HG03442 (cell line): Measurements from ENCODE around the gene CP.

ENCODE experiments used
- ATAC-seq: cut with Tn5 transposase; IDR thresholded peaks from one replicate; pipeline ENCODE4 v1.9.1; 2021; ENCODE audit warnings: mild to moderate bottlenecking, moderate library complexity; ENCODE audit not compliant: unreplicated experiment

The CP gene

GRCh38 chr3:149186721-149187120 lies 34.9 kb downstream of the CP start:
- ATAC-seq: no peak

- no peak for ATAC-seq
Measured at GRCh38 chr3:149186219-149186618, 35.4 kb downstream of the CP start.

GRCh38 chr3:149181182-149181581 lies 40.4 kb downstream of the CP start:
- no peak for ATAC-seq

- ATAC-seq: no peak
Measured at GRCh38 chr3:149180057-149180573, 41.5 kb downstream of the CP start.

DNA sequence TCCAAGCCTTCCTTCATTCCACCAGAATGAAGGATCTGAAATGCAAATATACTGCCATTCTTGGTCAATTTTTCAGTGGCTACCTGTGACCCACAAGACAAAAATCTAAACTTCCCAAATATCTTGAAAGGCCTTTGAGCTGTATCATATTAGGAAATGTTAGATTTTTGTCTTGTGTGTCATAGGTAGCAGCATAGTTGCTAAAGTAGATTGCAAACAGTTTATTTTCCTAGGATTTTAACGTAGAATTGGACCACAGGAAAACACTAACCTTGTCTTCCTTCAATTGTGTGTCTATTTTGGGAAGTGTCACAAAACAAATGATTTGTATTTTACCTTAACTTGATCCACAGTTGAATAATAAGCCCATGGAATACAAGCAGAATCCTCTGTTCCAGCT lies 42.4 kb downstream of the CP start:
- no peak for ATAC-seq

GRCh38 chr3:149177122-149177521 lies 44.5 kb downstream of the CP start:
- ATAC-seq: no peak

GRCh38 chr3:149174901-149175300 lies 46.7 kb downstream of the CP start:
- peak; percentile 99 for ATAC-seq

DNA sequence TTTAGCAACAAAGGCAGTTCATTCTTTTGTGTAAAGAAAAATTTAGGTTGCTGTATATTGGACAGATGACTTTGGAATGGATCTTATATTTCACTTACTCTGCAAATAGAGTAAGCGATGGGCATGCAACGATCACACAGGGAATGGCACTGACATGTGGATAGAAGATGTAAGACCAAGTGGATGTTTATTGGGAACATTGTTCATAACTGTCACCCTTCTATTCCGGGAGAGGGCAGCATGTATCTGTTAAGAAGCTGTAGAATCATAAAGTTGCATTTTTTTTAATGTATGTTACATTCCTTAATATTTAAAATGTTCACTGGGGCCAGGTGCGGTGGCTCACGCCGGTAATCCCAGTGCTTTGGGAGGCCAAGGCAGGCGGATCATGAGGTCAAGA lies 51.0 kb downstream of the CP start:
- ATAC-seq: no peak

DNA sequence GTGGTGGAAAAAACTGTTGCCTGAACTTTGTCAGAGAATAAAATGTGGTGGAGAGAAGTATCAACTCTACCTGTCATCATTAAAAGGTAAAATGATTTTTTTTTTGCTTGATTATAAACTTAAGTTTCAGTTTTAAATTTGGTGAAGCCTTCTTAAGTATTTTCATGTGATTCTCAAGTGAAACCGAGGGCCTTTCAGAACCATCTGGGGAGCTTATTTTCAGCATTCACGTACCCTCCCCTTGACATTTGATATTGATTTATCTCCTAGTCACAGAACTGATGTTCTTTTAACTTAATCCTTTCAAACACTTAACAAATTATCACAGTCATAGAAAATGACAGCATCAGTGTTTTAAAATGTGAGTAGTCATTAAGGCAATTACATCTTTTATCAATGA lies 53.7 kb downstream of the CP start:
- ATAC-seq: no peak

DNA sequence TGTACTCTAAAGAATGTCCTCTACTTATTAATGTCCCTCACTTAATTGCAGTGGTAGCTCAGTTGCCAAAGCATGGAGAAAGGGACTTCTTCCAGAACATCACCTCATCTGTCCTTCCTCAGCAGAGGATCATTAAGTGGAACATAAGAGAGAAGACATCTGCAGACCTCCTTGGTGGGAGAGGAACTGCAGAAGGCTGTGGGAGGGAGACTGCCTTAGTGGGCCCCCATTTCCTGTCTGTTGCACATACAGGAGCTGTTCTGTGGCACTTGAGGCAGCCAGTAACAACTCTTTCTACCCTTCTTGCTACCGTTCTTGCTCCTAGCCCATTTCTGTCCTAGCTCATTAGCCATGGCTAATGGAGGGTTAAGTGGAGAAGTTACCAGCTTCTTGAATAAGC lies 58.6 kb downstream of the CP start:
- ATAC-seq: no peak

GRCh38 chr3:149162007-149162406 lies 59.6 kb downstream of the CP start:
- ATAC-seq: no peak

GRCh38 chr3:149160754-149161300 lies 60.8 kb downstream of the CP start:
- ATAC-seq: no peak

DNA sequence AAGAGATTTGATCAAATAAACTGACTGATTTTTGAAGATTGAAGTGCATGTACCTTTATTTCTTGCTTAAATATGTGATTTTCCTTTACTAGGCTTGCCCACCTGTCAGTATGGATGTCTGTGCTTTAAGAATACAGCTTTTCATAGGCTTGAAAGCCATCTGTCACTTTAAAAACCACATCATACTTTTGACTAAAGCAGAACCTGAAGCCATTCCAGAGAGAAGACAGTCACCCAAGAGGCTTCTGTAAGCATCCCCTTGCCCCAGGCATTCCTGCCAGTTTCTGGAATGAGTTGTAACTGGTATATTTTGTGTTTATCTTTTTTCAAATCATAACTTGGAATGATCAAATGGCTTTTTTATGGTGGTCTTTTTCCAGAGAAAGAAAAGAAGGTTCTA lies 68.2 kb downstream of the CP start:
- ATAC-seq: no peak

DNA sequence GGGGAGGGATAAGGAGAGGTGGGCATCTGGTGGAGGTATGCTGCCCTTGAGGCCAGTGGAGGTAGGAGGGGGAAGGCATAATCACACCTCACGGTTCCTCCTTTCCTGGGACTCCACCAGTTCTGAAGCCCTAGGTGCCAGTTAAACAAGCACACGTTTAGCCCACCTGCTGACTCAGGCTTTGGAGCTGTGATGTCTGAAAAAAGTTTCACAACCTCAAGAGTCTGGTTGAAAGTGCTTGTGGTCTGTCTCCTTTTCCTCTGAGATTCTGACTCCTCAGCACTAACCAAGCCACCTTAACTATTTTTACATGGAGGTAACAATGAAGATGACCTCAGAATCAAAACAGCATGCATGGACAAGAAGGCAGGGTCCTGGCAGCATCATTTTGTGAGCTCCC lies 69.2 kb downstream of the CP start:
- peak; percentile 98 for ATAC-seq

DNA sequence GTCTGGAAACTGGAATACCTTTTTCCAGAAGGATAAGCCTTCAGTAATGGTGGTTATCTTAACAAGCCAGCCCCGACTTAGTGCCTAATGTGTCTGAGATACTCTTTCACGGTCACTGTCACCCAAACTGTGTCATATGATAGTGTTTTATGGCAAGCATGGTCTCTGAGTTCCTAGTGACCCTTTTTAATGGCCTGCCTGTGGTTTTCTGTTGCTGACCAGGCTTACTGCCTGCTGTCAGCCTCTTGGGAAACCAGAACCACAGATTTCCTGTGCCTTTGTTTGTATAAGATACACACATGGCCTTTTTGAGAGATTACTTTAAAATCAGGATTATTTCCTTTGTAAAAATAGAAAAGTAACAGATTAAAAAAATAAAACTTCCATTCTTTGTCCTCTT lies 69.8 kb downstream of the CP start:
- ATAC-seq: no peak

GRCh38 chr3:149150436-149150835 lies 71.2 kb downstream of the CP start:
- ATAC-seq: no peak

GRCh38 chr3:149145974-149146373 lies 75.7 kb downstream of the CP start:
- ATAC-seq: peak; percentile 64

- ATAC-seq: no peak
Measured at GRCh38 chr3:149145356-149145755, 76.3 kb downstream of the CP start.

GRCh38 chr3:149142682-149143081 lies 78.9 kb downstream of the CP start:
- ATAC-seq: no peak

DNA sequence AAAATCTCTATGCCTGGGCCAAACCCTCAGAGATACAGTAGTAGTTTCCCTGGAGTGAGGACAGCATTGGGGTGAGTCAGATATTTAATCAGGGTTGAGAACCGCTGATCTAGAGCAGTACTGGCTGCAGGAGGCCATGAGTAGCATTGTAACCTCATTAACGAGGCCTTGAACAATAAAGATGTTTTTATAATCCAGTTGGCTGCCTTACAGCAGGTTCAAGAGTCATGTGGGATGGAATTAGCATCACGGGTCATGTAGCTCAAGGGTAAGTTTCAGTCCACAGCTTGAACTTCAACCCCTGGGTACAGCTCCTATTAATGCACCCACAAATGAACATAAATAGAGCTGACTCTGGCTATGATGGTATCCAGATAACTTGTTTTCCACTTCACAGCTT lies 87.1 kb downstream of the CP start:
- no peak for ATAC-seq

GRCh38 chr3:149131589-149131988 lies 90.0 kb downstream of the CP start:
- ATAC-seq: no peak

DNA sequence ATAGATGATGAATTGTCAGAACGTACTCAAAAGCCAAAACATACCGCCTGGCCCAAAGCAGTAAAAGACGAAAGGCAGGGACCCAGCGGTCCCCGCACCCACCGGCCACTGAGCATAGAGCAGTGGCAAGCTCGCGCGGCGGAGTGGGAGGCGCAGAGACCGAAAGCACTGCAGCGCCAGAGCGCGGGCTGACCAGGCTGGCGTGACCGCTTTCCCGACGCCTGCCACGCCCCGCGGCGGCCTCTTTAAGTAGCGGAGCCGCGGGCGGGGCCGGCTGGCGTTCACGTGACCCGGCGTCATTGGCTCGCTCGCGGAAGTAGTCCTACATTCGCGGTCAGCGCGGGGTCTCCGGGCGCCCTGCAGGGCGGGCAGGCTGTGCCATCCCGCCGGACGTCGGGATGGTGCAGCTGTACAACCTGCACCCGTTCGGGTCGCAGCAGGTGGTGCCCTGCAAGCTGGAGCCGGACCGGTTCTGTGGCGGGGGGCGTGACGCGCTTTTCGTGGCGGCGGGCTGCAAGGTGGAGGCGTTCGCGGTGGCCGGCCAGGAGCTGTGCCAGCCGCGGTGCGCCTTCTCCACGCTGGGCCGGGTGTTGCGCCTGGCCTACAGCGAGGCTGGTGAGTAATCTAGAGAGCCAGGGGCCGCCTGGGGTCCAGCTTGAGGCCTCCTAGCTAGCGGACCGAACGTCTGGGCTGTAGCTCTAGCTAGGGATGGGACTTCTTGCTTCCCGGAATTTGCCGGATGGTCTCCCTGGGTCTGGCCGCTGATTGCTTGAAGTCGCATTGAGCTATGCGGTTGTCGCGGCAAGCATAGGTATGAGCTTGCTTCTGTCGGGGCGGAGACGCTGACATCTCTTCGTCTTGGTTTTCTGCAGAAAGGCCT lies 92.1 kb downstream of the CP start, which contains the start of gene HPS3:
HPS3 (plus strand) TSS at position 313 of the 880 bp plus-strand sequence; CDS start at position 399, 86 bp downstream.
- peak; percentile 94 for ATAC-seq
